H1 (cell line): ENCODE results near the gene SLC12A7. TPM values are rescaled to one million over a fixed set of nuclear protein-coding genes. Genes with fewer than 3 reads are reported as not detected.

ENCODE experiments used
- CTCF ChIA-PET: fragments of 300-600 bp; sonication (Branson Sonifier 250); formaldehyde crosslinking; loops from one replicate; lab custom pipeline; 2021; ENCODE audit not compliant: partially characterized antibody; lab: Charles Lee
- POLR2A ChIA-PET: fragments of 300-600 bp; sonication (Branson Sonifier 250); formaldehyde crosslinking; loops from one replicate; lab custom pipeline; 2021; ENCODE audit warnings: inconsistent platforms; ENCODE audit not compliant: partially characterized antibody; lab: Charles Lee
- DNase-seq, 2 experiments: peaks; one replicate each; pipeline versions ENCODE4 v3.0.0 to v3.0.0-alpha.2; 2010 to 2022; ENCODE audit warnings: low spot score in 2 of 2, low read depth in 1 of 2, mixed read lengths in 1 of 2
- FAIRE-seq: peaks from 2 replicates; lab custom pipeline; 2011; peaks lifted over from hg19 to GRCh38; lab: Jason Lieb, UNC
- H2AFZ ChIP-seq: 2 replicates; pipeline ENCODE4 v1.8.1; 2012; ENCODE audit warnings: low read length, inconsistent platforms
- H2AK5ac ChIP-seq: 2 replicates; pipeline ENCODE4 v1.6.1; 2013; ENCODE audit warnings: low read depth, low read length
- H2BK120ac ChIP-seq: replicated peaks from 2 replicates; pipeline ENCODE3; 2013; ENCODE audit warnings: low read depth, low read length, inconsistent platforms
- H2BK12ac ChIP-seq: 2 replicates; pipeline ENCODE4 v1.6.1; 2013; ENCODE audit warnings: low read depth, low read length
- H2BK15ac ChIP-seq: 2 replicates; pipeline ENCODE4 v1.6.1; 2013; ENCODE audit warnings: low read length
- H2BK20ac ChIP-seq: 2 replicates; pipeline ENCODE4 v1.6.1; 2013; ENCODE audit warnings: low read length
- H2BK5ac ChIP-seq: 2 replicates; pipeline ENCODE4 v1.6.1; 2013; ENCODE audit warnings: low read depth, low read length
- H3K14ac ChIP-seq: 2 replicates; pipeline ENCODE4 v1.6.1; 2013; ENCODE audit warnings: inconsistent platforms; ENCODE audit not compliant: insufficient read length
- H3K18ac ChIP-seq: 2 replicates; pipeline ENCODE4 v1.6.1; 2013; ENCODE audit warnings: low read length; ENCODE audit errors: extremely low read depth
- H3K23ac ChIP-seq: 2 replicates; pipeline ENCODE4 v1.6.1; 2013; ENCODE audit warnings: inconsistent platforms; ENCODE audit not compliant: insufficient read length
- H3K23me2 ChIP-seq: 2 replicates; pipeline ENCODE4 v1.6.1; 2013; ENCODE audit warnings: low read depth, low read length
- H3K27ac ChIP-seq: 2 replicates; pipeline ENCODE4 v1.6.1; 2011; ENCODE audit warnings: low read depth, low read length, inconsistent platforms
- H3K27me3 ChIP-seq, 4 experiments: replicated peaks in 1 of 4; 1 replicate in 1 of 4; 2 replicates in 3 of 4; pipeline versions ENCODE4 v1.6.1 to v1.8.1; 2011 to 2013; ENCODE audit warnings: low read length in 3 of 4, mild to moderate bottlenecking in 3 of 4, inconsistent platforms in 2 of 4, mixed read lengths in 2 of 4, moderate library complexity in 1 of 4; ENCODE audit not compliant: control insufficient read depth in 3 of 4, insufficient read depth in 3 of 4; ENCODE audit errors: extremely low read depth in 1 of 4
- H3K36me3 ChIP-seq, 4 experiments: 2 replicates each; pipeline versions ENCODE4 v1.6.1 to v1.8.1; 2011 to 2013; ENCODE audit warnings: mild to moderate bottlenecking in 4 of 4, low read length in 3 of 4, moderate library complexity in 2 of 4, control low read depth in 1 of 4, inconsistent platforms in 1 of 4; ENCODE audit not compliant: insufficient read depth in 4 of 4, control insufficient read depth in 2 of 4
- H3K4ac ChIP-seq: replicated peaks from 2 replicates; pipeline ENCODE3; 2013; ENCODE audit warnings: low read length, low read depth, mixed read lengths, inconsistent platforms; ENCODE audit not compliant: insufficient read length
- H3K4me1 ChIP-seq, 4 experiments: replicated peaks in 1 of 4; 1 replicate in 1 of 4; 2 replicates in 3 of 4; pipeline versions ENCODE4 v1.6.1 to v1.8.1; 2011 to 2013; ENCODE audit warnings: low read length in 3 of 4, inconsistent platforms in 2 of 4, mixed read lengths in 1 of 4; ENCODE audit not compliant: insufficient read depth in 4 of 4, control insufficient read depth in 3 of 4
- H3K4me2 ChIP-seq, 2 experiments: 2 replicates each; pipeline versions ENCODE4 v1.6.1 to v1.8.1; 2011 to 2013; ENCODE audit warnings: low read depth in 2 of 2, low read length in 2 of 2, control low read depth in 1 of 2, inconsistent platforms in 1 of 2, mild to moderate bottlenecking in 1 of 2; ENCODE audit not compliant: insufficient read depth in 1 of 2
- H3K4me3 ChIP-seq, 4 experiments: fragments of 200-600, 300-600 bp in 1 of 4; sonication (generic), shearing (Covaris generic), sonication (Bioruptor Twin) in 1 of 4; 2 replicates each; pipeline versions ENCODE4 v1.5.1 to v1.8.1; 2011 to 2016; ENCODE audit warnings: low read length in 4 of 4, low read depth in 3 of 4, control low read depth in 2 of 4, inconsistent platforms in 2 of 4, mild to moderate bottlenecking in 2 of 4, mixed read lengths in 1 of 4, moderate library complexity in 1 of 4; ENCODE audit not compliant: insufficient read depth in 2 of 4; ENCODE audit errors: extremely low read depth in 1 of 4
- H3K56ac ChIP-seq: replicated peaks from 2 replicates; pipeline ENCODE3; 2013; ENCODE audit warnings: low read depth, mild to moderate bottlenecking, mixed read lengths, low read length, inconsistent platforms; ENCODE audit not compliant: insufficient read length
- H3K79me1 ChIP-seq: 2 replicates; pipeline ENCODE4 v1.6.1; 2013; ENCODE audit warnings: low read depth, low read length, control low read depth
- H3K79me2 ChIP-seq, 2 experiments: 2 replicates each; pipeline versions ENCODE4 v1.6.1 to v1.8.1; 2012 to 2013; ENCODE audit warnings: low read length in 2 of 2, mild to moderate bottlenecking in 2 of 2, inconsistent platforms in 1 of 2; ENCODE audit not compliant: insufficient read depth in 2 of 2, control insufficient read depth in 1 of 2
- H3K9ac ChIP-seq, 4 experiments: replicated peaks in 1 of 4; 1 replicate in 1 of 4; 2 replicates in 3 of 4; pipeline versions ENCODE4 v1.6.1 to v1.8.1; 2011 to 2013; ENCODE audit warnings: low read depth in 3 of 4, low read length in 3 of 4, control low read depth in 2 of 4, mild to moderate bottlenecking in 2 of 4, moderate library complexity in 2 of 4, inconsistent platforms in 1 of 4; ENCODE audit errors: extremely low read depth in 1 of 4
- H3K9me3 ChIP-seq, 2 experiments: 2 replicates each; pipeline versions ENCODE4 v1.6.1 to v1.8.1; 2012 to 2013; ENCODE audit warnings: mild to moderate bottlenecking in 2 of 2, moderate library complexity in 2 of 2, control low read depth in 1 of 2, inconsistent platforms in 1 of 2, low read depth in 1 of 2, low read length in 1 of 2, mixed read lengths in 1 of 2; ENCODE audit not compliant: insufficient read depth in 2 of 2
- H4K20me1 ChIP-seq, 2 experiments: replicated peaks in 1 of 2; 2 replicates each; pipeline versions ENCODE3 to v1.8.1; 2011 to 2013; ENCODE audit warnings: inconsistent platforms in 2 of 2, low read length in 2 of 2, mild to moderate bottlenecking in 1 of 2; ENCODE audit not compliant: insufficient read depth in 2 of 2, control insufficient read depth in 1 of 2
- H4K5ac ChIP-seq: 2 replicates; pipeline ENCODE4 v1.6.1; 2013; ENCODE audit warnings: low read length, low read depth, mixed read lengths, inconsistent platforms; ENCODE audit not compliant: insufficient read length
- H4K8ac ChIP-seq: 2 replicates; pipeline ENCODE4 v1.8.0; 2013; ENCODE audit warnings: mild to moderate bottlenecking, moderate library complexity, low read length, inconsistent platforms; ENCODE audit not compliant: insufficient read depth; ENCODE audit errors: extremely low read depth
- H4K91ac ChIP-seq: replicated peaks from 2 replicates; pipeline ENCODE3; 2013; ENCODE audit warnings: low read length, mixed read lengths, inconsistent platforms; ENCODE audit not compliant: insufficient read length
- EGR1 ChIP-seq: IDR thresholded peaks from 2 replicates; pipeline ENCODE4 v1.6.1; 2011; ENCODE audit warnings: low read depth, low read length, borderline replicate concordance
- EP300 ChIP-seq, 2 experiments: IDR thresholded peaks; 1 replicate in 1 of 2; 2 replicates in 1 of 2; pipeline ENCODE4 v1.6.1; 2011 to 2012; ENCODE audit warnings: low read depth in 2 of 2, low read length in 2 of 2, mild to moderate bottlenecking in 2 of 2, borderline replicate concordance in 1 of 2, inconsistent platforms in 1 of 2, moderate library complexity in 1 of 2
- JUN ChIP-seq: IDR thresholded peaks from 2 replicates; pipeline ENCODE4 v1.6.1; 2011; ENCODE audit warnings: low read depth, mild to moderate bottlenecking, improper control_type of control experiment, low read length
- KDM4A ChIP-seq: IDR thresholded peaks from one replicate; pipeline ENCODE4 v1.7.1; 2012; ENCODE audit warnings: low read depth, mild to moderate bottlenecking, moderate library complexity, low read length, inconsistent platforms; ENCODE audit not compliant: severe bottlenecking
- NRF1 ChIP-seq: IDR thresholded peaks from 2 replicates; pipeline ENCODE4 v1.6.1; 2011; ENCODE audit warnings: mild to moderate bottlenecking, low read depth, low read length, improper control_type of control experiment
- RXRA ChIP-seq: IDR thresholded peaks from 2 replicates; pipeline ENCODE4 v1.6.1; 2011; ENCODE audit warnings: low read depth, mild to moderate bottlenecking, low read length, moderate library complexity; ENCODE audit not compliant: insufficient read depth
- SIX5 ChIP-seq: IDR thresholded peaks from 2 replicates; pipeline ENCODE4 v1.6.1; 2011; ENCODE audit warnings: mild to moderate bottlenecking, low read depth, low read length
- WGBS, 2 experiments: shearing (Covaris generic) in 1 of 2; methylation state at CpG; one replicate each; pipeline versions ENCODE4 v1.1.6 to v1.1.7; 2013 to 2015; ENCODE audit warnings: low lambda C conversion rate in 2 of 2, mixed read lengths in 2 of 2, inconsistent platforms in 1 of 2, low coverage in 1 of 2, missing lambda C conversion rate in 1 of 2; ENCODE audit not compliant: insufficient replicate concordance in 2 of 2, insufficient coverage in 1 of 2, insufficient read length in 1 of 2; ENCODE audit errors: extremely low coverage in 1 of 2, missing lambda C conversion rate in 1 of 2; 5-methylcytosine and 5-hydroxymethylcytosine counted together
- polyA plus RNA-seq, 7 experiments: library from polyadenylated mRNA; depleted of rRNA in 3 of 7; stranded (reverse) in 5 of 7; unstranded in 2 of 7; fragments of >200 nt in 5 of 7; fragments of 200-250 nt in 2 of 7; gene quantifications; 1 replicate in 5 of 7; 2 replicates in 1 of 7; 4 replicates in 1 of 7; pipeline versions ENCODE4 v1.2.1 to v1.2.3, GENCODE V29; 2011 to 2013; ENCODE audit warnings: missing spikeins in 2 of 7, mixed read lengths in 2 of 7
- total RNA-seq: library from RNA; stranded (reverse); fragmentation: NEBNext Ultra II Directional; extraction: Animal tissue kit (Norgen Biotek cat#: 25700); gene quantifications from 2 replicates; pipeline ENCODE4 v1.2.1, GENCODE V29; 2021

The SLC12A7 gene
- total and polyA plus RNA-seq, 2 of the 8 experiments (the other 6 are each of a cell fraction or from before 2014, with no cell fraction given) = 23.5 to 39.7 TPM

DNA sequence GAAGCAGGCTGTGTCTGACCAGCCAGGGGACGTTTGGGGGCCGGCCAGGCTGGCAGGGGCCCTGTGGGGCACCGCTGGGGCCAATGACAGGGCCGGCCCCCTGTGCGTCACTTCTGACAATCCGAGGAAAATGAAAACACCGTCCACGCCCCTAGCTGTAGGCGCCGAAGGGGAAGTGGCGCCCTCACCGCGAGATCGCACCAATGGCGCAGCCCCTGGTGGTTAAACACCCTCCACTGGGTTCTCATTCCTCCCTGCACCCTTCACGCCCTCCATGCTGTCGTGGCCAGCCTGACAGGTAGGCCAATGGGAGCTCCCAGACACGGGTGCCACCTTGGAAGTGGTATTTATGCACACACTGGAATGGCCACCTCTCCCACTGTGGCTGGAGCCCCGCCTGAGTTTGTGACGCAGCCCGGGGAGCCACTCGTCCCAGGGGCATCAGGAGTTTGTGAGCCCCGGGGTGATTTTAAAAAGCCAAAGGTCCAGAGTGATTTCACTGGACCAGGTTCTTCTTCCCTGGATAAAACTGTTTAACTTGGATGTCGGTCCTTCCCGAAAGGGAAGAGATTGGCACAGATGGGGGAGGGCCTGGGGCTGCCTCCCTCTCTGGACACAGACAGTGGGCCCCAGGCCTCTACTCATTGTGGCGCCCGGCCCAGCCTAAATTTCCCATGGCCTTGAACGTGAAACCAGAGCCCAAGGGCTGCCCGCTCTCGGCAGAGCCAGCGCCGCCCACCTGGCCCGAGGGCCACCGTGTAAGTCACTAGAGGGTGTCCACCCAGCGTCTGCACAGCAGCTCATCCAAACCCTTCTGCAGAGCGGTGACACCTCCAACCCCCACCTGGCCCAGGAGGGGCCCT, 53.5 kb downstream of the SLC12A7 start:
- FAIRE-seq (no peak), DNase-seq (no peak)
- no peaks in the 10 kb centered on the region for H3K9me3 ChIP-seq
- WGBS, 2 experiments = 96% methylated on average over 35 of the region's 36 CpGs; no CpG with 5 or more reads in 1 of the 2 experiments
- no peaks in the 10 kb centered on the region; the same call in 1 of the 2 replicates for H3K79me1 ChIP-seq
- no peak overlapping the region for H3K14ac ChIP-seq
- no peaks in the 10 kb centered on the region for H3K23me2 ChIP-seq
- H3K4me1 ChIP-seq = no peaks in the 10 kb centered on the region
- ChIA-PET CTCF (interaction anchor here (1.4 kb wide), 1 partner anchor 135 kb away, joined by 4 read pairs; no protein-coding TSS in a partner anchor), POLR2A (interaction anchor here (0.9 kb wide), 1 partner anchor 10 kb away, joined by 3 read pairs; no protein-coding TSS in a partner anchor)
- H2AK5ac ChIP-seq = no peak overlapping the region
- no peak overlapping the region for H2BK5ac ChIP-seq
- no peak overlapping the region for H3K4ac ChIP-seq
- no peak overlapping the region for H3K4me3 ChIP-seq
- peaks cover 2 to 36% (median 14%) of the 10 kb centered on the region in 4 experiments; a peak in 6 of 8 replicates for H3K36me3 ChIP-seq
- H2BK120ac ChIP-seq = no peak overlapping the region
- H4K91ac ChIP-seq = no peak overlapping the region
- H2BK15ac ChIP-seq = no peak overlapping the region
- H3K56ac ChIP-seq = no peak overlapping the region
- H3K4me2 ChIP-seq = no peak overlapping the region
- no peak overlapping the region for H2AFZ ChIP-seq
- peak overlapping the region; percentile 25; the same call in 1 of the 2 replicates for H4K8ac ChIP-seq
- H3K9ac ChIP-seq = no peak overlapping the region
- peaks cover 6 to 11% of the 10 kb centered on the region in 2 experiments for H4K20me1 ChIP-seq
- TF ChIP-seq SIX5 = no peak
- no peak for TF ChIP-seq NRF1
- no peak for TF ChIP-seq EGR1
- TF ChIP-seq RXRA = no peak
- TF ChIP-seq EP300 (IDR thresholded peaks at IDR 0.05; ENCODE audit: borderline replicate concordance in 1 of 2, low read depth in 2 of 2, low read length in 2 of 2) = no peak
- no peak for TF ChIP-seq KDM4A
- TF ChIP-seq JUN = no peak
- no peak overlapping the region for H4K5ac ChIP-seq
- no peak overlapping the region for H3K23ac ChIP-seq
- H3K18ac ChIP-seq = no peak overlapping the region
- H3K27ac ChIP-seq = no peak overlapping the region
- no peak overlapping the region for H2BK12ac ChIP-seq
- H3K27me3 ChIP-seq = no peaks in the 10 kb centered on the region
- no peak overlapping the region for H2BK20ac ChIP-seq
- no peaks in the 10 kb centered on the region for H3K79me2 ChIP-seq
